ENCODE results near the gene ENAM. TPM values are rescaled to one million over a fixed set of nuclear protein-coding genes. Genes with fewer than 3 reads are reported as not detected.
"Not testable (repeated sequence)": the region's sequence is repeated elsewhere in the genome, so short reads cannot be mapped to it uniquely, and the experiment has no call there.

Gene ENAM
- total RNA-seq, 1 donor from 2014 or later, result not detected

DNA sequence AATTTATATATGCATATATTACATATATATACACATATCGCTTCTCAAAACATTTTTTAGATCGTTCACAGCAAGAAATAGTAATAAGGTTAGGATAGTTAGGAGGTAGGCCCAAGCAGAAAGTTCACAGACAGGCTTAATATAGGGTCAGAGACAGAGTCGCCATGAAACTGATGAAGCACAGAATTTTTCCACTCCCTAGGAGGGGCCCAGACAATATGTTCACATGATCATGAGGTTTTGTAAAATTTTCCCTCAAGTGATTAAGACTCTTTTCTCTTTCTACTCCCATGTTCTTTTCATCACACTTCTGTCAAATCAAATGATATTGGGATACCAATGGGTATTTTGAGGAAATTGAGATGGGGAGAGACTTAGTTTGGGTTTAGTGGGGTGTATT is 5.2 kb upstream of the ENAM start:
- no peak for DNase-seq (ENCODE audit: extremely low read depth, low read depth, low spot score)

DNA sequence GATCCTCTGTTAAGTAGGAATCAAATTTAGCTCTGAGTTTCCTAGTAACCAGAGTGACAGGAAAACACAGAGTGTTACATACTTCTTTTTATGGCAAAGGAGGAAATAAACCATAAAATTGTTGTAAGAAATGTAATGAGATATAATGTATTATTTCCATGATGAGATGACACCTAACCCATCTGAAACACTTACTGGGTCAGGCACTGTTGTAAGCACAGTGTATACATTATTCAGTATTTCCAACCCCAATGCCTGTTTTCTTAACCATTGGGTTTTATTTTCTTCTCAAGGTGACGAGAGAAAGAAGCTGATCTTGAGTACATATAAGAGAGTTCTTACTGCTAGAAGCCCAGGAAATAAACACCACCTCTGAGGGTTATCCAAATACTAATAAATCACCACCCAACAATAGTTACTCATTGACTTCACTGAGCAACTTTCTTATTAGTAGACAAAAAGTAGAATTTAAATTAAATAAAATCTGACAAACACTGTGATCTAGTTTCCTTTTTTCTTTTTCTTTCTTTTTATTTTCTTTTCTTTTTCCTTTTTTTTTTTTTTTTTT is 4.2 kb upstream of the ENAM start:
- no peak for DNase-seq (ENCODE audit: extremely low read depth, low read depth, low spot score)

DNA sequence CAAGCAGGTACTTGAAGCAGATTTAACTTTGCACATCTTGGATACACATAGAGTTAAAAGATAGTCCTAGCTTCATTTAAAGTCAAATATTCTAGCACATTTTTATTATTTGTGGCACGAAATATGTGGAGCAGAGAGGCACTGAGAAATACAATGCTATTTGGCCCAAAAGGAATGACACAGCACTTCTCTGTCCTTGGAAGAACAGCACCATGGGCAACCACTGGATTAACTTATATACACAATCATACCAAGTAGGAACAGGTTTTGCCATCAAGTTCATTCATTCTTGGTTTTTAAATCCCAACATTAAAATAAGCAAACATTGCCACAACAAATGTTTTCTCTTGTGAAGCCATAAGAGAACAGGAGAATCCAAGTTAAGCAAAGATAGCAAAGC is 924 bp upstream of the ENAM start:
- DNase-seq (ENCODE audit: extremely low read depth, low read depth, low spot score), result no peak

DNA sequence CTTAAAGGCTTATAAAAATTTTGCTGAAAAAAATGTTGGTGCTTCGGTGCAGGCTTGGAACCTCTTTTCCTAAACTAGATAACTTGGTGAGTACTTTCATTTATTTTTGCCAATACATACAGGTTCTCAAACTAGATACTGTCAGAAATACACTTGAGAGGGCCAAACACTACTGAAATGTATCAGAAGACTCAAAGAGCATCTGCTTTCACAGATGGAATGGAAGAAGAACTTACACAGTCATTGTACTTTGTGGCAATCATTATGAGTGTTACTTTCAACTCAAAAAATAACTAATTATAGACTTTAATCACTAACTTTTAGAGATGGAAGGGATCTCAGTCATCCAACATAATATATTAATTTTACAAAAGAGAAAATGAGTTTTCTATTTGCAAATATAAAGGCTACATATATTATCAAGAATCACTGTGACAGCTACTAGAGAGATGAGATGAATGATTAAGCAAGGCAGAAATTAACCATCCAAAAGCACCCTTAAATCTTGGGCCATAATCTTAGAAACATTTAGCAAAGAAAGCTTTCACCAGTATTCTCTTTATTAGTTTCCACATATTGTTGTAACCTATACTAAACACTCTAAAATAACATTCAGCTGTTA is 1.0 kb downstream of the ENAM start:
- DNase-seq (ENCODE audit: extremely low read depth, low read depth, low spot score), result no peak

DNA sequence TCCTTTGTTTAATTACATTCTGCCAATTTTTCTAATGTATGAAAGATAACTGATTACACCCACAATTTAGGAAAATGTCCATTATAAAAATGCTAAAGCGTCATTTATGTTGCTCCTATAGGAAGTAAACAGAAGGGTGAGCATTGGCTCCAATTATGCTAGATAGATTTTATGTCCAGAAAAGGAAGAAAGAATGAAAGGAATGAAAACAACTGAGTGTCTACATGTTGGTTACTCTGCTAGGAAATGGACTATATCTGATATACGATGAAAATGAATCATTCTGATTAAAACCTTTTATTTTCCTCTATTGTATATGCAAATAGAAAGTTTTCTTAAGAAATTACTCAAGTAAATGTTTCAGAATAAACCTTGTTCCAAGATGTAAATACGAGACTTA is 1.6 kb downstream of the ENAM start:
- no peak for DNase-seq (ENCODE audit: extremely low read depth, low read depth, low spot score)

DNA sequence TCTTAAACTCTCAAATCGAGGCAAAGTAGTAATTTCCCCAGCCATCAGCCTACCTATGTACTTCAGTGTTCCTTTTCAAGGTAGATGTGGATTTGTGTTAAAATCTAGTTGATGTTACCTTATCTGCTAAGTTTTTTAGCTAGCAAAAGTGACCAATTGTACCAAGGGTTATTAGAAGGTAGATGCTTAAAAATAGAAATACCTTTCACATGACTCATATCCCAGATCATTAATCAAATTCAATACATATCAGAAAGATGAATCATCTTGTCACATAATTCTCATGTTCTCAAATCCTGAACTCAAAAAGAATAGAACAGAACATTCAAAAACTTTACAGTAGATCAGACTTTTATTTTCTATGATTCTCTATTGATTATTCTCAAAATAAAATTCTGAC is 3.5 kb downstream of the ENAM start:
- DNase-seq (ENCODE audit: extremely low read depth, low read depth, low spot score), result peak; percentile 25

DNA sequence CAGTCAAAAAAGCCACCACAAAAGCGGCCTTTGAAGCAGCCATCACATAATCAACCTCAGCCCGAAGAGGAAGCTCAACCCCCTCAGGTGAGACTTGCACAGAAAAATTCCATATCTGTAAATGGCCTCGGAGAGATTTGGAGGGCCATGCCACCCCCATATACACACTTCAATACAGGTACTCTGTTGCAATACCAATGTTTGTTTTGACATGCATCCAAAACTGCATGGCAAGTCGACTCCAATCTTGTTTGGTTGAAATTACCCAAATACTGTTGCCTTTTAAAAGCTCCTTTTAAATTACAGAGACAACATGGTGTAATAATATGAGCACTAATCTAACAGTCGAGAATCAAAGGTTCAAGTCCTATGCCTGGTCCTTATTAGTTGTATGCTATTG is 5.9 kb downstream of the ENAM start:
- no peak for DNase-seq (ENCODE audit: extremely low read depth, low read depth, low spot score)

DNA sequence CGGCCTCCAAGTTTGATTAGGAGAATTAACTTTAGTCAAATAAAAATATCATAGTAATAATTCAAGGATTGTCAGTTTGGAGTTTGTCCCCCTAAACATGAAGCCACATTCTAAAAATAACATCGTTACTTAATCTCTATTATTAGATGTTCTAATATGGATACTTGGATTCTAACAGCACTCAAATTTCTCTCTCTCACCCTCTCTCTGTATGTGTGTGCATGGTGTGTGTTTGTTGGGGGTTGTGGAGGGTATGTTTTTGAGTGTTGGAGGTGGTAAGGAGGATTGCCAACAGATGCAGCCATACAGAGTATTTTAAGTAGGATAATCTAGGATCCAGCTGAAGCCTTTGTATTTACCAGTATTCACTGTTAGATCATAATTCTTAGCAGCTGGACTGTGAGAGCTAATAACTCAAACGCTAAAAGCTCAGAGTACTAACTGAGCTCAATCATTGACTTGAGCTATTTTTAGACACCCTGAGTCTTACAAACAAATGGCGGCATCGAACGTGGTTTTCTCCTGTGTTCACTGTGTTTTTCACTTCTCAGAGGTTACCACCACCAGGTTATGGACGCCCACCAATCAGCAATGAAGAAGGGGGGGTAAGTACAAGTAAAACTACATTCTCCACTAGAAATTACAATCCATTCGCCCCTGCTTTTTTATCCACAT is 8.8 kb downstream of the ENAM start:
- no peak for DNase-seq (ENCODE audit: extremely low read depth, low read depth, low spot score)

DNA sequence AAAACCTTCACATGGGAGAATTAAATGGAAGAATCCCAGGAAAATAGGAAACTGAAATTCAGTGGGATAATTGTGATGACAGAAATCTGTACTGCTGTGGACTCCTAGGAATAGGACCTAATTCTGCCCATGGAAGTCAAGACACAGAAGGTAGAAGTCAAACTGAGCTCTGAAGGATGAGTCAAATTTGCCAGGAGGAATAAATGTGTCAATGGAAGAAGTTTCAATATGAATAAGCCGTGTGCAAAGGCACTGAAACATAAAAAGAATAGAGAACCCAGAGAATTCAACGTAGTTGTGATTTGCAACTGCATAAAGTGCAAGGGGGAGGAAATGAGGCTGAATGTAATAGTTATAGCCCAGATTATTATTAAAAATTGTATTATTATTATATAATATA is 11.6 kb downstream of the ENAM start:
- DNase-seq (ENCODE audit: extremely low read depth, low read depth, low spot score), result no peak

DNA sequence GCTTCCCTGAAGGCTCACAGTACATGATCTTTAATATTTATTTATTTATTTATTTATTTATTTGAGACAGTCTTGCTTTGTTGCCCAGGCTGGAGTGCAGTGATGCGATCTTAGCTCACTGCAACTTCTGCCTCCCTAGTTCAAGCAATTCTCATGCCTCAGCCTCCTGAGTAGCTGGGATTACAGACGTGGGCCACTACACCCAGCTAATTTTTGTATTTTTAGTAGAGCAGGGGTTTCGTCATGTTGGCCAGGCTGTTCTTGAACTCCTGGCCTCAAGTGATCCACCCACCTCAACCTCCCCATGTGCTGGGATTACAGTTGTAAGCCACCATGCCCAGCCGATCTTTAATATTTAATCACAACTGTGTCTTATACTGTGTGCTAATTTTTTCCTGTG is 22.2 kb downstream of the ENAM start:
- DNase-seq (ENCODE audit: extremely low read depth, low read depth, low spot score), result not testable (repeated sequence)

DNA sequence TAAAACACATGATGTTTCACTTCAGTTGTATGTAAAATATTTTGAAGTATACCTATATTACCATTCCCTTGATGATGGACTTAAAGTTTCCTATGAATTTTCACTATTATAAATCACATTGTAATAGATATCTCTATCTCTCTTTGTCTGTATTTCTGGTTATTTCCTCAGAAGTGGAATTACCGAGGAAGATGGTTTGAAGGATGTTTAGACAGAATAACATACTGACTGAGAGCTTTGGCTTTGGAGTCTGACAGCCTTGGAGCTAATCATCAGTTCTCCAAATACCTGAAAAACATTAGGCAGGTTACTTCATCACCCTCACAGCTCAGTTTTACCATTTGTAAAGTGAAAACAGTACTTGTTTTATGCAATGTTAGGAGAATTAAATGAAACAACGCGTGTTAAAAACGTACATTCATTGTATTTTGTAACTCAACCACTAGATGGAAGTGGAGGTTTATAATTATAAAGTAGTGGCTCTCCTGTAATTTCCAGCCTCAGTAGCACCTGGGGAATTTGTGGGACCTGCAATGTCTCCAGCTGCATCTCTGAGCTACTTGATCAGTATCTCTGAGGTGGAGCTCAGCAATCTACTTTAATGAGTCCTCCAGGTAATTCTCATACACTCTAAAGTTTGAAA is 23.4 kb downstream of the ENAM start:
- DNase-seq (ENCODE audit: extremely low read depth, low read depth, low spot score), result peak; percentile 9

DNA sequence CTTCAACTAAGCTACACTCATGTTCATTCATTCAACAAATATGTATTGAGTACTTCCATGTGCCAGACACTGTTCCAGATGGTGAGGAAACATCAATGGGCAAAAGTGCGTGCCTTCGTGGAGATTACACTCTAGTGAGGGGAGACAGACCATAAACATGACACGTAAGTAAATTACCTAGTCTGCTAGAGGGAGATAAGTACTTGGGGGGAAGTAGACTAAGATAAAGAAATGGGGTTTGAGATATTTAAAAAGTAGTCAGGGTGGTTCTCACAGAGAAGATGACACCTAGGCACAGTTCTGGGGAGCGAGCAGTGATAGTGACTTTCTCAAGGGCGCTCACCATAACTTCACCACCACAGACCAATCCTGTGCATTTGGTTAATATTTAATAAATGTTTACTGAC is 26.1 kb downstream of the ENAM start:
- no peak for DNase-seq (ENCODE audit: extremely low read depth, low read depth, low spot score)

DNA sequence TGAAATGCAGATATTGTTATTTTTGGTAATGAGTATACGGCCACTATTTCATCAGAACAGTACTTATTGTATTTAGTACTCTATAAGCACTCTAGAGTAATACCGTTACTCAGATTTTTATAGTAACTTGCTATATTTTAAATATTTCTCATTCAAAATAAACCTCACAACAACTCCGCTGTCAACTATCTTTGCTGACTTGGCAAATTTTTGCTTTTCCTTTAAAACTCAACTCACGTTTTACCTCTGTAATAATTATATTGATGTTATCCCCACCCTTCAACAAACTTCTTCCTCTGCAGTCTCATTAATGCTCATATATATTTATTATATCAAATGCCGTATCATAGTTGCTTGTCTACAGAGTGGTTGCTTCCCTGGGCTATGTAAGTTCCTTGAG is 28.8 kb downstream of the ENAM start:
- DNase-seq (ENCODE audit: extremely low read depth, low read depth, low spot score), result no peak

DNA sequence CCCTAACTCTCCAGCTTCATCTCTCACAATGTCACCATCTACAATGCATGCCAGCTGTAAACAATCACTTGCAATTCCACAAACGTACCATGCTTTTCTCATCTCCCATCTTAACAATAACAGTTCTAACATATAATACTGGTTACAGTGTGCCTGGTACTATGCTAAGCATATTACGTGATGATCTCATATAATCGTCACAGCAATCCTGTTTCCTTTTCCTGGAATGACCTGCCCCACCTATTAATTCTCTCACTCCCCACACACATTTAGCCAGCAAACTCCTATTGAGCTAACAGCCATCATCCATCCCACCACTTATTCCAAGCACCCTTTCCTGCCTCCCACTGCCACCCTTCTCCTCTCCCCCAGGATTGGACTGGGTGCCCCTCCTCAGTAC is 29.9 kb downstream of the ENAM start:
- DNase-seq (ENCODE audit: extremely low read depth, low read depth, low spot score), result no peak

DNA sequence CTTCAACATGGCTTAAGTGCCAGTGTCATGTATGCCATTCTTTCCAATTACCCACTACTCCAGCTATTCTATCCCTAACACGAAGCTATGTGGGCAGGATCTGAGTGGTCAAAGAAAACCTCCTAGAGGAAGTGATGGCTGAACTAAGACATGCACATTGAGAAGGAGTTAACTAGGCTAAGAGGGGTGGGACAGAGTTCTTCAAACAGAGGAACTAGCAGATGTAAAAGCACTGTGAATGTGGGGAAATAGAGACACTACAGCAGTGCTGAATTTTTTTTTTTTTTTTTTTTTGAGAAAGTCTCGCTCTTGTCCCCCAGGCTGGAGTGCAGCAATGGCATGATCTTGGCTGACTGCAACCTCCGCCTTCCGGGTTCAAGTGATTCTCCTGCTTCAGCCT is 31.6 kb downstream of the ENAM start:
- DNase-seq (ENCODE audit: extremely low read depth, low read depth, low spot score), result no peak

DNA sequence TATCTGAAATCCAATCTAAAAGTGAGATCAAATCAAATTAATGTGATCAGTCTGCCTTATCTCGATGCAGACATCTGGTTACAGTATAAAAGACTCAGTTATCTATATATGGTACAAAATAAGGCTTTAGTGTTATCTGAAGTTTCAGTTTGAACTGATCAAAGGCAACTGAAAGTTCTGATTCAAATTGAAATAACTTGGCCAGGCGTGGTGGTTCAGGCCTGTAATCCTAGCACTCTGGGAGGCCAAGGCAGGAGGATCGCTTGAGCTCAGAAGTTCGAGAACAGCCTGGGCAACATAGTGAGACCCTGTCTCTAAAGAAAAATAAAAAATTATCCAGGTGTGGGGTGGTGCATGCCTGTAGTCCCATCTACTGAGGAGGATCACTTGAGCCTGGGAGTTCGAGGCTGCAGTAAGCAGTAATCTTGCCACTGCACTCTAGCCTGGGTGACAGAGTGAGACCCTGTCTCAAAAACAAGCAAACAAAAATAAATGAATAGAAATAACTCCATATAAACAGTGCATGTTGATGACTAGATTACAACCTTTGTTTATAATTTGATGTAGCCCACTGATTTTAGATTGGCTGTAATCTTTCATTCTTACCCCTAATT is 32.9 kb downstream of the ENAM start:
- DNase-seq (ENCODE audit: extremely low read depth, low read depth, low spot score), result not testable (repeated sequence)

DNA sequence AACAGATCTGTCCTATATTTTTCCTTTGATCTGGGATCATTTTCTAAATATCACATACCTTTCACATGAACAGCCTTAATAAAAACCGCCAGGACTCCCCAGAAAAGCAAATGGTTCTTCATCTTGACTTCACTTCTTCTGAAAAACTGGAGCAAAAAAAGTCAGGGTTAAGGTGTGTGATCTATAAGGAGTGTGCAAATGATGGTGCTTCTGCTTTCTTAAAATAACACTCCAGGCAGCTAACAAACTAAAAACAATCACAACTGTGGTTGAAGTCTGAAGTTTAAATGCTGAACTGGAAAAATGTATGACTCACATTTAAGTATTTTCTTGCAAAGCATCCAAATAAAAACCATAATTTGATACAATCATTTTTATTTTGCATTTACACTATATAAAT is 37.8 kb downstream of the ENAM start, which contains the start of gene JCHAIN:
JCHAIN (minus strand) TSS at position 140 of the 400 bp plus-strand sequence; CDS start at position 122, 18 bp downstream.
- DNase-seq (ENCODE audit: extremely low read depth, low read depth, low spot score), result no peak

DNA sequence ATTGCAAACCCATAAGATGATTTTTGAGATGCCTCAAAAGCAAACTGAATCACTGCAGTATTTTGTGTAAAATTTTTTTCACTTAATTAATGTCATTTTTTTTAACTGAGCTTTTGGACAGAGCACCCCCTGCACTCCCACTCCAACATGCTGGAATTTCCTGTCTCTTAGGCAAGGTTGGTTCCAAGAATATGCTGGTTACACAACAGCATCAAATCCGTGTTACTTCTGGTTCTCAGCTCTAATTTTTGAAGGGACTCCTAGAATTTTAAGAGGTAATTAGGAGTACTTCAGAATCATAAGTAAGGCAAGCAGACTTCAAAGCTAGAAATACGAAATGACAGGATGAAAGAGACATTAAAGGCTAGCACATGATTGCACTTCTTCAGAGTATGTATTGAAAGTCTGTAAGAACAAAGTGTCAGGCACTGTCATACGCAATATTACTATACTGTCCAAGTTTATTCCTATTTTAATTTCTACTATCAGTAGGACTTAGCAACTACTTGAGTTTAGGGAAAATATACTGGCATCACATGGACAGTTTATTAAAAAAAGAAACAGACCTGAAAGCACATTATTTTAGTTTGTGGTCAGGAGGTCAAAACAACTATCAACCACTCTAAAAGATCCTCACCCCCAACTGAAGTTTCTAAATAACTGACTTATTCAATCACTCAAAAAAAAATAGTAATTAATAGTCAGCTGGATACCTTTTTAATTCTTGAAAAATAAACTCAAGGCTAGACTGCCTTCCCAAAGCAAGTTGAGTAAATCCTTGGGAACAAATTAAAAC is 39.4 kb downstream of the ENAM start:
- DNase-seq (ENCODE audit: extremely low read depth, low read depth, low spot score), result no peak

DNA sequence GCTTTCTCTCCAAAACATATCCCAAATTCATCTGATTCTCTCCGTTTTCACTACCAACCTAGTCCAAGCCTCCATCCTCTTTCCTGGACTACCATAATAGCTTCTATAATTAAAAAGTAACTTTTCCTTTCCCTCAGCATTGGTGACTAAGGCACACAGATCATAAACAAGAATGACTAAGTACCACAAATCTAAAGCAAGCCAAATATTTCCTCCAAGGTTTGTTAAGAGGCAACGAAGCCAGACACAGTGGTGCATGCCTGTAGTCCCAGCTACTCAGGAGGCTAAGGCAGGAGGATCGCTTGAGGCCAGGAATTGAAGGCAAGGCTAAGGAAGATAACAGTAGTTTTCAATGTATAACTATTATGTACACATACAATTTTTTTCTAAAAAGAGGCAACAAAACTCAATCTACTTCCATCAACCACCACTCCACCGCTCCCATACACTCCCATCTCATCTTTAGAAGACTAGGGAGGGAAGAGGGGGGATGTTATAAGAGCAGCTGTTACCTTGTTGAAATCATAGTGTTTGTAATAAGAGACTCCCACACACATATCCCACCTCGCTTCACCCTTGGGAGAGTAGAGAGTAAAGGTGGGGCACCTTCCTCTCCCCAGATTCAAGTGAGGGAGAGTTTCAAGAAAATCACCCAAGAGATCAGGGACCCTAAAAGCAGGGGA is 41.9 kb downstream of the ENAM start:
- no peak for DNase-seq (ENCODE audit: extremely low read depth, low read depth, low spot score)

DNA sequence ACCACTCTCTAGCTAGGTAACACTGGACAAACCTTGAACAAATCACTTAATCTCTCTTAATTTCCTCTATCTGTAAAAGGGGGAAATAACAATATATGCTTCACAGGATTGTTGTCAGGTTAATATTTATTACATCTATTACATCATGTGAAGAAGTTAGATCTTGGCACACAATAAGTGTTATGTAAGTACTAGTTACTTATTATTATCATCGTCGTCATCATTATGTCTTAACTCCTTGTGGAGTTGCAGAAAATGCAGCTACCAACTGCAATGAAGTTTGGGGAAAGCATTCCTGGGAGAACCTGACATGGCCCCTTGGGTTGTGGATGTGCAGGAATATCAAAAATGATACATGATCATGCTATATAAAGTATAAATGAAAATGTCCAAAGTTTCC is 42.5 kb downstream of the ENAM start:
- no peak for DNase-seq (ENCODE audit: extremely low read depth, low read depth, low spot score)
